ENCODE results near the gene CYP2D6.

The CYP2D6 gene

DNA sequence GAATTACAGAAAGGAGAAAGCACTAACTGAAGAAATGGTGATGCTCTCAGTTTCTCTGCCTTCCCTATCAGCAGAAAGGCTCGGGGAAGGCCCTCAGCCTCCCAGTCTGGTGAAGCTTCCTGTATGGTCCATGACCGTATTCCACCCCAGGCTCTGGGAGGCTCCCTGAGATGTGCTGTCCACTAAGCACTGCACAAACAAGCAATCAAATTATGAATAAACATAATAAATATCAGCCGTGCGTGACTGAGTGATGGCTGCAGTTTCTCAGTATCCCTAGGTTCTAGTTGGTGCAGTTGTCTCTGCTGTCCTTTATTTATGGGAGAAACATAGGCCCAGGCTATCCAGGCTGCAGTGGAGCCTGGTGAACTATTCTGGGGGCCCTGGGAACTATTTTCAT, 47.5 kb downstream of the CYP2D6 start:
- DNase-seq (ENCODE audit: low read depth), result no peak
- H3K4me3 ChIP-seq (ENCODE audit: low read length), result no peak overlapping the region
- TF ChIP-seq, protein P1, sequence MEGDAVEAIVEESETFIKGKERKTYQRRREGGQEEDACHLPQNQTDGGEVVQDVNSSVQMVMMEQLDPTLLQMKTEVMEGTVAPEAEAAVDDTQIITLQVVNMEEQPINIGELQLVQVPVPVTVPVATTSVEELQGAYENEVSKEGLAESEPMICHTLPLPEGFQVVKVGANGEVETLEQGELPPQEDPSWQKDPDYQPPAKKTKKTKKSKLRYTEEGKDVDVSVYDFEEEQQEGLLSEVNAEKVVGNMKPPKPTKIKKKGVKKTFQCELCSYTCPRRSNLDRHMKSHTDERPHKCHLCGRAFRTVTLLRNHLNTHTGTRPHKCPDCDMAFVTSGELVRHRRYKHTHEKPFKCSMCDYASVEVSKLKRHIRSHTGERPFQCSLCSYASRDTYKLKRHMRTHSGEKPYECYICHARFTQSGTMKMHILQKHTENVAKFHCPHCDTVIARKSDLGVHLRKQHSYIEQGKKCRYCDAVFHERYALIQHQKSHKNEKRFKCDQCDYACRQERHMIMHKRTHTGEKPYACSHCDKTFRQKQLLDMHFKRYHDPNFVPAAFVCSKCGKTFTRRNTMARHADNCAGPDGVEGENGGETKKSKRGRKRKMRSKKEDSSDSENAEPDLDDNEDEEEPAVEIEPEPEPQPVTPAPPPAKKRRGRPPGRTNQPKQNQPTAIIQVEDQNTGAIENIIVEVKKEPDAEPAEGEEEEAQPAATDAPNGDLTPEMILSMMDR (conservative IDR thresholded peaks at IDR 0.05; ENCODE audit: low read depth, low read length), result no peak

DNA sequence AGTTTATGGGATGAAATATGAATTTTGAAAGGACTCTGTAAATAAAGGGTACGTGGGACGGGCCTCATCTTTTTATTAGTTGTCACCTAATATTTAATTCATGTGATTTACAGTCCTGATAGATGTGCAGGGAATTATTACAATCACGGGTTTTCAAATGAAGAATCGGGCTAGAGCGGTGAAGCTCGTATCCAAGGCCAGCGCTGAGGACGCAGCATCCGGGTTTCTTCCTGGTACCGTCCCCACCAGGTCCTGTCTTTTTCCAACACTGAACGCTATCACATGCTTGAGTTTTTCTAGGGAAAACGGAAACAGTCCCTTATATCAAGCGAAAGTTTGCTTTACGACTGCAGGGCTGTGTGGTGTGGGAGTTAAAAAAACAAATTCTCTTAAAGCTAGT, 50.3 kb downstream of the CYP2D6 start:
- peak; percentile 33 for DNase-seq (ENCODE audit: low read depth)
- H3K4me3 ChIP-seq (ENCODE audit: low read length), result peak overlapping the region; percentile 71
- TF ChIP-seq, protein P1 (conservative IDR thresholded peaks at IDR 0.05; ENCODE audit: low read depth, low read length), result no peak

DNA sequence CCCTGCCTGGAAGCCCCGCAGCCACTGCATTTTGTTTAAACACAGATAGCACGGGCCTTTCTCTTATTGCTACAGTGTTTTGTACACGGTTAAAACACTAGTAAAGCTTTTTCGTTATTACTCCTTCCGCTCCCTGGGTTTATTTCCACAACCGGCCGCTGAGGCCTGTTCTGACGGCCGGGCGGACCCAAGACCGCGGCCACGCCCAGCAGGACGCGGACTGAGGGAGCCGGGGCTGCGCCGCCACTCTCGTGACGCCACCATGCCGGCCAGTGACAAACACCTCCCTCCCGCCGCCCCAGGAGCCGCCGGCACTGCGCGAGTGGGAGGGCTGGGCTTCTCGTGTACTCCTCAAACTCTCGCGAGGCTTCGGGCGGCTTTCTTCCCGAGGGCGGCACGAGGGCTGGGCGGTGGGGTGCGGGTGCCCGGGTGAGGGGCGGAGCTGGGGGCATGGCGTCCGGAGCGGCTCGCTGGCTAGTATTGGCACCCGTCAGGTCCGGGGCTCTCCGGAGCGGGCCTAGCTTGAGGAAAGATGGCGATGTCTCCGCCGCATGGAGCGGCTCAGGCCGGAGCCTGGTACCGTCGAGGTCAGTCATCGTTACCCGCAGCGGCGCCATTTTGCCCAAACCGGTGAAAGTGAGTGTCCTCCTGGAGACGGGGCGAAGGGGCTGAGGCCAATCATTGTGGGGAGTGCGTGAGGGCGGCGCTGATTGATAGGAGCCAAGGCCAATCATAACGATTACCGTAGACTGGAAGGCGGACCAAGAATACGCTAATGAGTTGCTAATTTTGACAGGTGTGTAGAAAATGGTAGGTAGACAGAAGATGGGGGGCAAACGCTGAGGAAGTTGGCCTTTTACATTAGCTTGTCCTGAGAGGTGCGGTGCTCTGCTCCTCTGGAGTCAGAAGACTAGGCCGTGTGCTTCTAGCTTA, 51.0 kb downstream of the CYP2D6 start, which contains the start of gene SMDT1:
Gene SMDT1, plus strand, starts transcription at position 382 of the 933 bp plus-strand sequence. Its CDS starts 69 bp downstream, at position 451.
- peak within 1 kb of the TSS; percentile 71 for H3K4me3 ChIP-seq (ENCODE audit: low read length)
- peak; percentile 94 for DNase-seq (ENCODE audit: low read depth)
- TF ChIP-seq, protein P1 (conservative IDR thresholded peaks at IDR 0.05; ENCODE audit: low read depth, low read length), result no peak

DNA sequence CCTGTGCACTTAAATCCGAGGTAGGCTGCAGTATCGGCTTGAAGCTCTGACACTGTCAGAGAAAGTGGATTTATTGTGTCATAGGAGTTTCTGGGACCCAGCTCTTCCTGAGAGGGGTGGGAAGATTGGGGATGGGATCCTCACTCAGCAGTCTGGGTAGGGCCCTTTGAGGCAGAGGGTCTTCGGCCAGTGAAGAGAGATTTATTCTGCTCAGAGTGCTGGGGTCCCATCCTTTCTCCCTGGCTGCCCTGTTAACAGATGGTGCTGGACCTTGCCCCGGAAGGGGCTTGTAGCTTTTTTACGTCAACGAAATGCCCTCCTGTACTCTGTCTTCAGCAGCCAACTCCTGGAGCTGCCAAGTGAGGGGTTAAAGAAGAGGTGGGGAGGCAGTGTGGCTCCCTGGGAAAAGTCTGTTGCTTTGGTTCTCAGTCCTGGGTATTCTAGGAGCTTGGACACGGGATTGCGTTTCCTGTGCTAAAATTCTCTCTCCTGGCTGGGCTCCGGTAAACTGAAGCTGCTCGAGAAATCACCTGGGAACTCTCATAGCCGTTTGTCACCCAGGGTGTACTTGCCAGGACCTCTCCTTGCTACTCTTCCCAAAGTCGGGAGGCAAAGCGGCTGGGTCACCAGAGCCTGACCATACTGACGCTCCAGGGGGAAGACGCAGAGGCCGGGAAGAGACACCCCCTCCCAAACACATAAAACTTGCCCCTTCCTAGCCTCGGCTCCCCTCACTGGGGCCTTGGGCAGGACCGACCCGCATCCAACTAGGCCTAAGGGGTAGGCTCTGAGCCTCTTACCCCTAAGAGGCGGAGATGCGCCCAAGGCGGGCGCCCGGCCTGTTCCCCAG, 51.9 kb downstream of the CYP2D6 start:
- TF ChIP-seq, protein P1 (conservative IDR thresholded peaks at IDR 0.05; ENCODE audit: low read depth, low read length), result no peak
- DNase-seq (ENCODE audit: low read depth), result no peak

DNA sequence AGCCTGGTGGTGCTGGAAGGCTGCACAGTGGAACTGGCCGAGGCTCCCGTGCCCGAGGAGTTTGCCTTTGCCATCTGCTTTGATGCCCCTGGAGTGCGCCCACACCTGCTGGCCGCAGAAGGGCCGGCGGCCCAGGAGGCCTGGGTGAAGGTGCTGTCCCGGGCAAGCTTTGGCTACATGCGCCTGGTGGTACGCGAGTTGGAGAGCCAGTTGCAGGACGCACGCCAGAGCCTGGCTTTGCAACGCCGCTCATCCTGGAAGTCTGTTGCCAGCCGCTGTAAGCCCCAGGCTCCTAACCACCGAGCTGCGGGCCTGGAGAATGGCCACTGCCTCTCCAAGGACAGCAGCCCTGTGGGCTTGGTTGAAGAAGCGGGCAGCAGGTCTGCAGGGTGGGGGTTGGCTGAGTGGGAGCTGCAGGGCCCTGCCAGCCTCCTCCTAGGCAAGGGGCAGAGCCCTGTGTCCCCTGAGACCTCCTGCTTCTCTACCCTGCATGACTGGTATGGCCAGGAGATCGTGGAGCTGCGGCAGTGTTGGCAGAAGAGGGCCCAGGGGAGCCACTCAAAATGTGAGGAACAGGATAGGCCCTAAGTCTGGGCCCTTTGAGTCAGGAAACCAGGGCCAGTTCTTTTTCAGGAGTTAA, 53.0 kb downstream of the CYP2D6 start:
- DNase-seq (ENCODE audit: low read depth), result no peak
- TF ChIP-seq, protein P1 (conservative IDR thresholded peaks at IDR 0.05; ENCODE audit: low read depth, low read length), result no peak
- no peak overlapping the region for H3K4me3 ChIP-seq (ENCODE audit: low read length)

More for the DNA sequence above, 51.9 kb downstream of the CYP2D6 start:
- peak overlapping the region; percentile 46 for H3K4me3 ChIP-seq (ENCODE audit: low read length)

DNA sequence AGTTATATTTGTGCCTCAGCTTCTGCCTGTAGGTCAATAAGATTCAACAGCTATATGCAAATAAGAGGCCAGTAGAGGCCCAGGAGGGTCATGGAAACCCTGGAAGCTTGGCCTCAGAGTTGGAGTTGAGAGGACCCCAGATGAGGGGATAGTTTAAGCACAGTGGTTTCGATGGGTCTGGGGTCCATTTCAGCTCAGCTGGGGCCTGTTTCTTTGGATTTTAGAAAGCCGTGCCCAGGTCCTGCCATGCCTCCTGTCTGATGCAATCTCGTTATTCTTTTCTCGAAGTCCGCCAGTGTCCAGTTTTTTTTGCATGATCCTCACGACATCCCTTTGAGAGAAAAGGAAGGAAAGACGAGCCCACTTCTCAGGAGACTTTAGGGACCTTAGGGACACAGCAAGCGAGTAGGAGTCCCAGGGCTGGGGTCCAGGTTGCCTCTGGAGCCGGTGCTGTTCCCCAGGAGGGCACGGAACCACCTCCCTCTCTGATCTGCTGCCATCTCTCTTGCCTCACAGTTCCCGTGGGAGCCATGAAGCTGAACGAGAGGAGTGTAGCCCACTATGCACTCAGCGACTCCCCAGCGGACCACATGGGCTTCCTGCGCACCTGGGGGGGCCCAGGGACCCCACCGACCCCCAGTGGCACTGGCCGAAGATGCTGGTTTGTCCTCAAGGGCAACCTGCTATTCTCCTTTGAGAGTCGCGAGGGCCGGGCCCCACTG, 53.7 kb downstream of the CYP2D6 start:
- H3K4me3 ChIP-seq (ENCODE audit: low read length), result no peak overlapping the region
- no peak for DNase-seq (ENCODE audit: low read depth)
- TF ChIP-seq, protein P1 (conservative IDR thresholded peaks at IDR 0.05; ENCODE audit: low read depth, low read length), result no peak
